ENCODE data around the gene DDX56. TPM values are rescaled to one million over a fixed set of nuclear protein-coding genes. Genes with fewer than 3 reads are reported as not detected.
A peak's percentile ranks its signal among the peaks of the same experiment; 100 is the strongest.

DDX56 gene
- total and polyA plus RNA-seq, 7 donors = 38.1 to 85.8 (median 56.3) TPM

DNA sequence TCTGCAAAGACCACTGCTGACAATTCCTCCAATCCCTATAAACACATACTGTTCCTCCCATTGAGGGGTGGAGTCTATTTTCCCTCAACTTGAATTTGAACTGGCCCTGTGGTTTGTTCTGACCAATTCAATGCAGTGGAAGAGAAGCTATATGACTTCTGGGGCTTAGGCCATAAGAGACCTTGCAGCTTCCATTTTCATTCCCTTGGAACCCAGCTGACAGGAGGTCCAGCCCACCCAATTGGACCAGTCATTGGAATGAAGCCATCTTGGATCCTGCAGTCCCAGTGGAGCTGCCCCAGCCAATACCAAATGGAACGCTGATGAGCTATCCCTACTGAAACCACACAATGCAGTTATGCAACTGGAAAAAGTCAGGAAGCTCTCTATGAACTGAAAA is 17.2 kb upstream of the DDX56 start:
- H3K4me3 ChIP-seq = no peak overlapping the region
- ATAC-seq (no peak), DNase-seq (no peak)
- H3K9me3 ChIP-seq = no peaks in the 10 kb centered on the region
- WGBS, 3 donors = 70 to 91% (median 86%) methylated on average over 1 of the region's 1 CpG
- no peak for TF ChIP-seq CTCF (IDR thresholded peaks at IDR 0.05)
- intact Hi-C loops (cut with DNase I) = loop anchor here in 1 of 2 donors (10.0 kb wide), 1 partner anchor 164 kb away; no protein-coding TSS in a partner anchor
- H3K27me3 ChIP-seq (ENCODE audit: insufficient read depth in 3 of 3, low read length in 2 of 3) = no peaks in the 10 kb centered on the region
- no peaks in the 10 kb centered on the region for H3K36me3 ChIP-seq (ENCODE audit: insufficient read depth in 1 of 2, low read depth in 1 of 2)
- no peak overlapping the region for H3K27ac ChIP-seq
- H3K4me1 ChIP-seq = peaks cover 9% of the 10 kb centered on the region

DNA sequence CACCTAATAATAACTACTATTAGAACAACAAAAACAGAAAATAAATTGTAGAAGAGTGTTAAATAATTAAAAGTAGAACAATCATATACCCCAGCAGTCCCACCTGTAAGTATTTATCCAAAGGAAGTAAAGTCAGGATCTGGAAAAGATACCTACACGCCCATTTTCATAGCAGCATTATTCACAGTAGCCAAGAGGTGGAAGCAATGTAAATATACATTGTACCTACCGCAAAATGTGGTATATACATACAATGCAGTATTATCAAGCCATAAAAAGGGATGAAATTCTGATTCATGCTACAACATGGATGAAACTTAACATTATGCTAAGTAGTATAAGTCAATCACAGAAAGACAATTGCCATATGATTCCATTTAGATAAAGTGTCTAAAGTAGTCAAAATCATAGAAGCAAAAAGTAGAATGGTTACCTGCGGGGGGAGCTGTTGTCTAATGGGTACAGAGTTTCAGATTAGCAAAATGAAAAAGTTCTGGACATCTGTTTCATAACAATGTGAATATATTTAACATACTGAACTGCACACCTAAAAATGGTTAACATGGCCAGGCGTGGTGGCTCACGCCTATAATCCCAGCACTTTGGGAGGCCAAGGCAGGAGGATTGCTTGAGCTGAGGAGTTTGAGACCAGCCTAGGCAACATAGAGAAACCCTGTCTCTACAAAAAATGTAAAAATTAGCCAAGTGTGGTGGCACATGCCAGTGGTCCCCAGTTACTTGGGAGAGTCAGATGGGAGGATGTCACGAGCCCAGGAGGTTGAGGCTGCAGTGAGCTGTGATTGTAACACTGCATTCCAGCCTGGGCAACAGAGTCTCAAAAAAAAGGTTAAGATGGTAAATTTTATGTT is 14.4 kb upstream of the DDX56 start:
- intact Hi-C loops (cut with DNase I) = loop anchor here (5.0 to 10.0 kb wide), 4 partner anchors 209 to 547 kb away; partner anchors contain the start of genes H2AZ2 (in 1 of the 2) and PPIA (in 1 of the 2)
- Histone ChIP-seq H3K9me3 (no peaks in the 10 kb centered on the region), H3K27me3 (ENCODE audit: insufficient read depth in 3 of 3, low read length in 2 of 3) (no peaks in the 10 kb centered on the region), H3K27ac (no peak overlapping the region), H3K4me1 (peaks cover 6% of the 10 kb centered on the region), H3K4me3 (no peak overlapping the region), H3K36me3 (ENCODE audit: insufficient read depth in 1 of 2, low read depth in 1 of 2) (no peaks in the 10 kb centered on the region)
- no peak for DNase-seq
- WGBS, 3 donors = 26 to 35% (median 26%) methylated on average over 6 of the region's 6 CpGs
- TF ChIP-seq CTCF (IDR thresholded peaks at IDR 0.05) = peak; percentile 64
- ATAC-seq = peak; percentile 60 to 86 (median 72)

GRCh38 chr7:44583146-44583865 is 9.6 kb upstream of the DDX56 start:
- Histone ChIP-seq H3K4me1 (peaks cover 25% of the 10 kb centered on the region), H3K27ac (peak overlapping the region; percentile 94), H3K9me3 (no peaks in the 10 kb centered on the region), H3K4me3 (peak overlapping the region; percentile 96), H3K27me3 (ENCODE audit: insufficient read depth in 3 of 3, low read length in 2 of 3) (no peaks in the 10 kb centered on the region), H3K36me3 (ENCODE audit: insufficient read depth in 1 of 2, low read depth in 1 of 2) (peaks cover 0 to 26% of the 10 kb centered on the region in 2 donors)
- ATAC-seq (no peak), DNase-seq (no peak)
- intact Hi-C loops (cut with DNase I) = loop anchor here in 1 of 2 donors (10.0 kb wide), 1 partner anchor 551 kb away; no protein-coding TSS in a partner anchor
- WGBS, 3 donors = 54 to 70% (median 56%) methylated on average over 13 of the region's 13 CpGs
- TF ChIP-seq CTCF (IDR thresholded peaks at IDR 0.05) = no peak

- peak within 1 kb of the TSS; percentile 94 for H3K27ac ChIP-seq
- no peaks in the 10 kb centered on the region for H3K9me3 ChIP-seq
- intact Hi-C loops (cut with DNase I) = loop anchor here in 1 of 2 donors (10.0 kb wide), 1 partner anchor 553 kb away; no protein-coding TSS in a partner anchor
- peak; percentile 94 to 98 (median 96) for ATAC-seq
- H3K4me3 ChIP-seq = peak within 1 kb of the TSS; percentile 96
- H3K4me1 ChIP-seq = peaks cover 22% of the 10 kb centered on the region
- peak; percentile 100 for DNase-seq
- TF ChIP-seq CTCF (IDR thresholded peaks at IDR 0.05) = no peak
- H3K27me3 ChIP-seq (ENCODE audit: insufficient read depth in 3 of 3, low read length in 2 of 3) = no peaks in the 10 kb centered on the region
- peaks cover 0 to 39% of the 10 kb centered on the region in 2 donors for H3K36me3 ChIP-seq (ENCODE audit: insufficient read depth in 1 of 2, low read depth in 1 of 2)
- WGBS, 3 donors = 0% methylated on average over 56 to 71 of the region's 71 CpGs
Measured at GRCh38 chr7:44581879-44582603, 8.3 kb upstream of the DDX56 start, which contains the start of gene TMED4. Gene TMED4, minus strand, starts transcription at chr7:44582231. Its CDS starts 25 bp downstream, at chr7:44582206.

Measured in psoas muscle (tissue), 8 donors.